KBM-7 (cell line): ENCODE data around the gene AGO3.
"Not testable (repeated sequence)": the region's sequence is repeated elsewhere in the genome, so short reads cannot be mapped to it uniquely, and the experiment has no call there.

Experiments used
- DNase-seq: peaks from one replicate; pipeline ENCODE4 v3.0.0-alpha.2; 2015
- in situ Hi-C: fragments of 300-500 bp; cut with MboI; formaldehyde crosslinking; loops from 2 replicates; pipeline ENCODE4 v1.14.3; 2020; ENCODE audit warnings: low sequenced_read_pairs, low pct_unique_long_range_greater_than_20kb, mixed read lengths

The AGO3 gene

DNA sequence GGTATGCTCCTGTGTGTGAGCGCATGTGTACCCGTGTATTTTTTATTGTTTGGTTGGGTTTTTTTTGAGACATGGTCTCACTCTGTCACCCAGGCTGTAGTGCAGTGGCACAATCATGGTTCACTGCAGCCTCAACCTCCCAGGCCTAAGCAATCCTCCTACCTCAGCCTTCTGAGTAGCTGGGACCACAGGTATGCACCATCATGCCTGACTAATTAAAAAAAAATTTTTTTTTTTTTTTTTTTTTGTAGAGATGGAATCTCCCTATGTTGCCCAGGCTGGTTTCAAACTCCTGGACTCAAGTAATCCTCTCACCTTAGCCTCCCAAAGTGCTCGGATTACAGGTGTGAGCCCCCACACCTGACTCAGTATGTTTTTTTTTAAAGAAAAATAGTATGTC is 41.7 kb downstream of the AGO3 start:
- DNase-seq, in situ Hi-C loops: not testable (repeated sequence)

DNA sequence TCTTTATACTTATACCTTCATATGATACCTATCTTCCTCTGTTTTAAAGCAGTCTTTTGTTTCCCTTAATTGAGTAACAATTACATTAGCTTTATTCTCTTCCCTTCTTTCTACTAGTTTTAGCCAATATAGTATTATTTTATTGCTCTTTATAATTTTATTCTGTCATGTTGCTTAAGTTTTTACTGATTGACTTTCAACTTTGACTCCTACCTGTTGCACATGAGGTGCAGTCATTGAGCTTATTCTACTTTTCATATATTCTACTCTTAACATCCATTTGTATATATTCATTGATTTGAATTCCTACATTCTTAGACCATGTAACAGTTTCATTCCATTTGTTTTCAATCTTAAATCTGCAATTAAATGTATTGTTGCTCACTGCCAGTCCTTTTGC is 49.2 kb downstream of the AGO3 start:
- in situ Hi-C loops: no loop called here
- no peak for DNase-seq

DNA sequence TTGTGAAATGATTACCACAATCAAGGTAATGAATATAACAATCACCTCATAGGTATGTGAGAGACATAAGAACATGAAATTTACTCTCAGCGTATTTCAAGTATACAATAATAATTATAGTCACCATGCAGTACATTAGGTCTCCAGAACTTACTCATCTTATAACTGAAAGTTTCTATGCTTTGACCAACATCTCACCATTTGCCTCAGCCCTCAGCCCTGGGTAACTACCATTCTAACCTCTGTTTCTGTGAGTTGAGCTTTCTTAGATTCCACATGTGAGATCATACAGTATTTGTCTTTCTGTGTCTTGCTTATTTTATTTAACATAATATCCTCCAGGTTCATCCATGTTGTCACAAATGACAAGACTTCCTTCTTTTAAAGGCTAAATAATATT is 57.3 kb downstream of the AGO3 start:
- in situ Hi-C loops: no loop called here
- DNase-seq: no peak

DNA sequence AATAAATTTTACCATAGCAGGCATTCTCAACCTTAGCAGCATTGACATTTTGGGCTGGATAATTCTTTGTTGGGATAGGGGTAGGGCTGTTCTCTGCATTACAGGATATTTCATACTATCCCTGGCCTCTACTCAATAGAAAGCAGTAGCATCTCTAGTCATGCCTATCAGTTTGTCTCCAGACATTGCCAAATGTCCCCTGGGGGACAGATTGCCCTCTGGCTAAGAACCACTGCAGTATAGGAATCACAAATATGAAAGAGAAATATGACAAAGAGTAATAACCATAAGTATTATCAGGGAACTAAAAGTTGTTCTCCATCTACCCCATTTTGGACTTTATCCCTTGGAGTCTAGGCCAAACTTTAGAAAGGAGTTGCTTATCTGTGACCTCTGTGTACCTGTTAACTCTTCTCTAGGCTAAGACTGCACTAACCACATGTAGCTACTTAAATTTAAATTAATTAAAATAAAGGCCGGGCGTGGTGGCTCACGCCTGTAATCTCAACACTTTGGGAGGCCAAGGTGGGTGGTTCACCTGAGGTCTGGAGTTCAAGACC is 76.1 kb downstream of the AGO3 start:
- DNase-seq: no peak
- in situ Hi-C loops: no loop called here

DNA sequence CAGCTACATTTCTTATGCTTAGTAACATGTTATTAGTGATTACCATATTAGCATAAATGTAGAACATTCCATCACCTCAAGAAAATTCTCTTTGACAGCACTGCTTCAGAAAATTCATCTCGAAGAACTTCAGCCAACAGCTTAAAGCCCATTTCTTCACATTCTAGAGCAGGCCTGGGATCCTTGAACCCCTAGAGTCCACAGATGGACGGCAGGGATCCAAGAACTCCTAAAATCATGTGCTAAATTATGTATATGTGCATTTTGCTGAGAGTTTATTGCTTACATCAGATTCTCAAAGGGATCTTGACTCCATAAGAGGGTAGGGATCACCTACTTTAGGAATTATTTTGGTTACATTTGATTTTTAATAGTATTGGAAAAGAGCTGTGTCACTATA is 76.8 kb downstream of the AGO3 start:
- DNase-seq: no peak
- in situ Hi-C loops: no loop called here

DNA sequence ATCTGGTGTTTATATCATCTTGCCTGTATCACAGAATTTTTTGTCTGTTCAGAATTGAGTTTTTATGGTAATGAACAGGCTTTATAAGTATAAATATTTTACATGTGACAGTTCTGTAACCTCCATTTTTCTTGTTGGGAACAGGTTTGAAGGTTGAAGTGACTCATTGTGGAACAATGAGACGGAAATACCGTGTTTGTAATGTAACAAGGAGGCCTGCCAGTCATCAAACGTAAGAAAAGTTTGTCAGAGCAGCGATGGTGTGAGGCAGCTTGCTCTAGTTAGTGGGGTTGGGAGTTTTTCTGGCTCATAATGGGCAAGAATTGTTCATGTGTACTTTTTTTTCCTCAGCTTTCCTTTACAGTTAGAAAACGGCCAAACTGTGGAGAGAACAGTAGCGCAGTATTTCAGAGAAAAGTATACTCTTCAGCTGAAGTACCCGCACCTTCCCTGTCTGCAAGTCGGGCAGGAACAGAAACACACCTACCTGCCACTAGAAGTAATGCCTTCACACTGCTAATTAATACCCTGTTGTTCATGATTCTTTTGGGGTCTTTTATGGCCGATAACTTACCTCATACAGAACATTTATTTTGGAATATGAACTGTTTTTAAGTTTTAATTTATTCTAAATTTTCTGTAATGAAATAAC is 77.8 kb downstream of the AGO3 start:
- no peak for DNase-seq
- in situ Hi-C loops: no loop called here

DNA sequence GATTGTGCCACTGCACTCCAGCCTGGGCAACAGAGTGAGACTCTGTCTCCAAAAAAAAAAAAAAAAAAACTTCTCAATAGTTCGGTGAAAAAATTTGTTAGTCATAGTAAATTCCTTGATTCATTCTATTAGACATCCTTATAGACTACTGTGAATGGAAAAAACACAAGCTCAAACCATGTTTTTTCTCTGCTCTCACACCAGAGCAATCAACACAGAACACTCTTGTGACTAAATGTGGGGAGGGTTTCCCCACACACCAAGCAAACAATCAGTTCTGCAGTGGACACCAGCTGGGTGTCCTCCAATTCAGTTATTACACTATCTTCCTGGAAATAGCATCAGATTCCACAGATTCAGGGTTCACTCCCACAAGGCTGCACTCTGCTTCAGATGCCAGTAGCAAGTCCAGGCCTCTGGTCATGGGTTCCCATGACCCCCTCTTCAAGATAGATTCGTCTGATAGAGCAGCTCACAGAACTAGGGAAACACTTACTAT is 83.9 kb downstream of the AGO3 start:
- in situ Hi-C loops: no loop called here
- no peak for DNase-seq

DNA sequence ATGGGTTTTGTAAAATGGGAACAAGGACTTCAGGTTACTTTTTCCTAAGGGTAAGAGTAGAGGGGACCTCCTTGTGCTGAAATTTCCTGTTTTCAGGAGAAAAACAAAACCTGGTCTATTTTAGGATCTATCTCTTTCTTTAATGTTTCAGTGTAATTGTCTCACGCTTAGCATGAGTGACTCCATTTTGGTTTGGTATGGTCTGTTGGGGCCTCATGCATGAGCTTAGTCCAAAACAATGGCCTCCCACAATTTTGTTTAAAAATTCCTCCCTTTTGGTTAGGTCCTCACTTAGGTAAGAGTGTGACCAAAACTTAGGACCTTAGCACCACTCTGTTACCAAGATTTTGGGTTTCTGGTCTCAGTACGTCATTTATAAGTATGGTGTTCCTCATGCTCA is 85.8 kb downstream of the AGO3 start:
- in situ Hi-C loops: no loop called here
- no peak for DNase-seq

DNA sequence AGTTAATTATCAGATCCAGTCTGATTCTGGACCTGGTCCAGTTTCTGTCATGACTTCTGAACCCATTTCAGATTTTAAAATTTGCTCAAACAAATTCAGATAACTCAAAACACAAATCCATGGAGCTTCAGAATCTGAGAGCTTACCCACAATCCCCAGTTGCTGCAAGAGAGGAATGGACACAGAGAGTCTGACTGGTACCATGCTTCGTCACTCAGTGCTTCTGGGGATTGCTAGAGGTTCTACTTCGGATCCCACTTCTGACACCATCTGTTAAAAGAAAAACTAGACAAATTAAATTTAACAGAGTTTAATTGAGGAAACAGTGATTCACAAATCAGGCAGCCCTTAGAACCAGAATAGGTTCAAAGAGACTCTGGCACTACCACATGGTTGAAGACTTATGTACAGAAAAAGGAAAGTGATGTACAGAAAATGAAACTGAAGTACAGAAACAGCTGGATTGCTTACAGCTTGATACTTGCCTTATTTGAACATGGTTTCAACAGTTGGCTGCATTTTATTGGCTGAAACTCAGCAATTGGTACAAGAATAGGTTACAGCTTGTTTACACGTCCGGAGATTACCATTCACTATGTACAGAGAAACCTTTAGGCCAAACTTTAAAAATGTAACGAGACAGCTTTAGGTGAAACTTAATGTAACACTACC is 92.3 kb downstream of the AGO3 start:
- no peak for DNase-seq

DNA sequence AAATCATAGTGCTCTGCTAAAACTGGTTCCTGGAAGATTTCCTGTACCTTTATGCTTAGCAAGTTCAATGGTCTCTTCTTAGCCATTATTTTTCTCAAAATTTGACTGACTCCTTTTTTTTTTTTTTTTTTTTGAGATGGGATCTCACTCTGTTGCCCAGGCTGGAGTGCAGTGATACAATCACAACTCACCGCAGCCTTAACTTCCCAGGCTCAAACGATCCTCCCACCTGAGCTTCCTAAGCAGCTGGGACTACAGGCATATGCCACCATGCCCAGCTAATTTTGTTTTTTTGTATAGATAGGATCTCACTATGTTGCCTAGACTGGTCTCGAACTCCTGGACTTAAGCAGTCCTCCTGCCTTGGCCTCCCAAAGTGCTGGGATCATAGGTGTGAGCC is 93.1 kb downstream of the AGO3 start:
- DNase-seq, in situ Hi-C loops: not testable (repeated sequence)

More for the DNA sequence above, 92.3 kb downstream of the AGO3 start:
- in situ Hi-C loops: no loop called here

DNA sequence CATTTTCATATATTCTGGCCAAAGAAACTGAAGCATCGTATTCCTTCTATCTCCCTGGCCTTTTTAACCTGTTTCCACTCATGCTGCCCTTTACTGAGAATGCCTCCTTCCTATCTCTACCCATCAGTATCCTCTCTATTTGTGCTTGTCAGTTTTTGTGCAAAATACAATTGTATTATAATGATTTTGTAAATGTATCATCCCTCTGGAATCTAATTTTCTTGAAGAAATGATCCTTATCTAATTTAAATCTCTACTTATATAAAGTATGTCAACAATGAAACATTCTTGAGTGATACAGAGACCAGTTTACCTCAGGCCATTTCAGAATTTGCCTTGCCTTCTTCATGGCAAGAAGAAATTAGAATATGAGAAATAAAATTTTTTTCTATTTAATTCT is 93.9 kb downstream of the AGO3 start:
- in situ Hi-C loops: no loop called here

DNA sequence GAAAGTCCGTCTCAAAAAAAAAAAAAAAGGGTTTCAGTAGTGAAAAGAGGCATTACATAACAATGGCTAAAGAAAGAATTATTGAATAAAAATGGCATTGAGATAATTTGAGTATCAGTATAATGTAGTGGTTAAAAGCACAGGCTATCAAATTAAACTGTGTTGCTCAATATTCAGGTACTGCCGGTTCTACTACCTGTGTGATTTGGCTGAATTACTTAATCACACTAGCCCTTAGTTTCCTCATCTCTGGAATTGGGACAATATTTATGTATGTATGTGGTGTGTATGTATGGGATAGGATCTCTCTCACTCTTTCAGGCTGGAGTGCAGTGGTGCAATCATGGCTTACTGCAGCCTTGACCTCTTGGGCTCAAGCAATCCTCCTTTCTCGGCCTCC is 96.9 kb downstream of the AGO3 start:
- DNase-seq: no peak
- in situ Hi-C loops: no loop called here

More for the DNA sequence above, 93.9 kb downstream of the AGO3 start:
- DNase-seq: no peak

DNA sequence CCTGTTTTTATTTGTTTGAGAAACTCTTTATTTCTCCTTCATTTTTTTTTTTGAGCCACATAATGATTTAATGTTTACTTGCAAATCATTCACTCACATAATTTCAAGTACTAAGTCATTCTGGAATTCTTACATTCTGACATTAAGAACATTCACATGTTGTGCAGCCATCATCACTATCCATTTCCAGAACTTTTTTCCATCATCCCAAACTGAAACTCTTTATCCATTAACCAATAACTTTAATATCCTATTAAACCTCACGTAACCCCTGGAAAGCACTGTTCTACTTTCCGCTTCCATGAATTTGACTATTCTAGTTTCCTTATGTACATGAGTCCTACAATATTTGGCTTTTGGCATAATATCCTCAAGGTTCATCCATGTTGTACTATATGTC is 100.5 kb downstream of the AGO3 start:
- in situ Hi-C loops: no loop called here
- DNase-seq: no peak

DNA sequence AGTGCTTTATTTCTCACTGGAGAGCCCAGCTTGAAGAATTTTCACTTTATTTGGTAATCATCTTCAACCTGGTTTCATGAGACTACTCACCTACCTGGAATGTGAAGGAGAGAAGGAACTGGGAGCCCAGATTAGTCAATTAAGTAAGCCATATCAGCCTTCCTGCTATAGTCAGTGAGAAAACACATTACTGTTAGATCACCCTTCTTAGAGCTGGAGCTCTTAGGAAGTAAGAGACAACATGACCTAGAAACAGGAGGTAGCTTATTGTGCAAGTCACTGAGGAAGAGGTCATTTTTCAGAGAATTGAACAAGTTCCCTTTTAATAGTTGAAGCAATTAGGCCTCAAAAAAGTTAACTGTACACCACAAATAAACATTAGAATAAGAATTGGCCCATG is 103.8 kb downstream of the AGO3 start:
- peak; percentile 47 for DNase-seq
- in situ Hi-C loops: no loop called here

DNA sequence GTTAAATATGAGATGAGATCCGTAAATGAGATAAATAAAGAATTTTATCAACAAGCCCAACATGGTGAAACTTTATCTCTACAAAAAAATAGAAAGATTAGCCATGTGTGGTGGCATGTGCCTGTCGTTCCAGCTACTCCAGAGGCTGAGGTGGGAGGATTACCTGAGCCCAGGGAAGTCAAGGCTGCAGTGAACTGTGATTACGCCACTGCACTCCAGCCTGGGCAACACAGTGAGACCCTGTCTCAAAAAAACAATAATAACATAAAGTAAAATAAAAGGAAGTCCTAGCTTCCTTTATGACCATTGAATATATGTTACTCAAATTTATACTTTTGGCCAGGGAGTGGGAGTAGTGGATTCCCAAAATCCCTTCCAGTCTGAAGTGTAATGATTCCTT is 104.2 kb downstream of the AGO3 start:
- in situ Hi-C loops: no loop called here
- no peak for DNase-seq

DNA sequence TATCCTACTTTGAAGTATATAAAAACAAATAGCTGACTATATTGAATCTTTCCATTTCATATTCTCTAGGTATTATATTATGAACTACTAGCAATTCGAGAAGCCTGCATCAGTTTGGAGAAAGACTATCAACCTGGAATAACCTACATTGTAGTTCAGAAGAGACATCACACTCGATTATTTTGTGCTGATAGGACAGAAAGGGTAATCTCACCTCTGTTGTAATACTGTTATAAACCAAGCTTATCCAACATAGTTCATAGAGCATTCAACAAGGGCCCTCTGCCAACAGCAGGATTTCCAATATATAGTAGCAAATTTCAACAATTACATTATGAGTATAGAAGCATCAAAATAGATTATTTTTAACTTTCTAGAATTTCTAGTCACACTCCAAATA is 109.3 kb downstream of the AGO3 start:
- no peak for DNase-seq
- in situ Hi-C loops: no loop called here

DNA sequence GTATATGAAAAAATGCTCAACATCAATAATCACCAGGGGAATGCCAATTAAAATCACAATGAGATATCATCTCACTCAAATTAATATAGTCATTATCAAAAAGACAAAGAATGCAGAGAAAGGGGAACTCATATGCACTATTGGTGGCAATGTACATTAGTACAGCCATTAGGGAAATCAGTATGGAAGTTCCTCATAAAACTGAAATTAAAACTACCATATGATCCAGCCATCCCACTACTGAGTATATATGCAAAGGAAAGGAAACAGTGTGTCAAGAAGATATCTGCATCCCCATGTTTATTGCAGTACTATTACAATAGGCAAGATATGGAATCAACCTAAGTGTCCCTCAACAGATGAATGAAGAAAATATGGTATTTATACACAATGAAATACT is 120.9 kb downstream of the AGO3 start:
- DNase-seq: no peak
- in situ Hi-C loops: no loop called here

DNA sequence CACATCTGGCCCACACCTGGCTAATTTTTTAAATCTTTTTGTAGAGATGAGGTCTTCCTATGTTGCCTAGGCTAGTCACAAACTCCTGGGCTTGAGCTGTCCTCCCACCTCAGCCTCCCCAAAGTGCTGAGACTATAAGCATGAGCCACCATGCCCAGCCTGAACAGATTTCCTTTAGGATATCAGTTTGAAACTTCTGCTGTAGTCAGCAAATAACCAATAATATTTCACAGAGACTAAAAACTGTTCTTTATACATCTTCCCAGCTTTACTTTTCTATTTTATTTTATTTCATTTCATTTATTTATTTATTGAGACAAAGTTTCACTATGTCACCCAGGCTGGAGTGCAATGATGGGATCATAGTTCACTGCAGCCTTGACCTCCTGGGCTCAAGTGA is 123.1 kb downstream of the AGO3 start:
- no peak for DNase-seq
- in situ Hi-C loops: no loop called here

DNA sequence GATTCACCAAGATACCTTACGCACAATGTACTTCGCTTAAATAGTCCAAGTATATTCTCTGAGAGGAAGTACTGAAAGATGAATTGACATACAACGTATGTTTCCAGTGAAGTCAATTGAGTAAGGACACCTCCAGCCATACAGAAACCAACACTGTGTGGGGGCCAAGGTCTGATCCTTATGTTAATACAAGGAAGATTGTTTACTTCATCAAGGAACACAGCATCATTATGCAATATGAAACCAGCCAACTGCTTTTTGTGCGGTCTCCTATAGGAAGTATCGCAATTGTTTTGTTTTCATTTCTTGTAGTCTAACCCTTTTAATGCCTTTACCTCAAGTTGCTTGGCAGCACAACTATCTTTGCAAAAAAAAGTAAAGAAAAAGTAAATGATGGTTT is 124.8 kb downstream of the AGO3 start:
- no peak for DNase-seq
- in situ Hi-C loops: no loop called here

DNA sequence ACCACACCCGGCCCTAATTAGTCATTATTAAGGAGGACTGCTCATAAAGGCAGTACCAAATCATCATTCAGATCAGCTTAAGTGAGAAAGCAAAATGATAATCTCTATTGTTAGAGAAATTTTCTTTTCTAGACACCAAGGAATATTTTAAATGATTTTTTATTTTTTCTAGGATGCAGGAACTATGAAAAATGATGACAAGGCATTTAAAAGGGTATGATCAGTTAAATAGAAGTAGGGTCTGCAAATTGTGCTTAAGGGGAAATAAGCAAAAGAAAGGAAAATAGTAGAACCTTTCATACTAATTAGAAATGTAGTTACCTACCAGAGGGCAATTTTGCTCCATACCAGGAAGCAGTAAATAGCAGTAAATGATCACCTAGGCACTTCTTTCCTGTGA is 131.4 kb downstream of the AGO3 start:
- no peak for DNase-seq
- in situ Hi-C loops: no loop called here

DNA sequence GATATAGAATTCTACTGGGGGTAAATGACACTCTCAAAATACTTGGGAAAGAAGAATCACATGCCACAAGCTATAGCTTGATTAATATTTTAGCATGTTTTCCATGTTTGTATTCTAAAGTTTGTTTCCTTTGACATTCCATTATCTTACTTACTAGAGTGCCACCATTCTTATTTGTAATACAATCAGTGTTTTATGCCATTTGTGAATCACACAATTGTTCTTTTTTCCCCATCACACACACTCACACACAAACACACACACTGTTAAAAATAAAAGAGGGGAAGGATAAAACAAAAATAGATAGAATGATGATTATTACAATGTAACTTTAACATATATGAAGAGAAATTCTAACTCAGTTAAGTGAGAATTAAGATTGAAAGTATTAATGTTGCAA is 137.0 kb downstream of the AGO3 start:
- no peak for DNase-seq
- in situ Hi-C loops: no loop called here
